Measurements from ENCODE around the gene ATF6. TPM values are rescaled to one million over a fixed set of nuclear protein-coding genes. Genes with fewer than 3 reads are reported as not detected.

ATF6 gene
- total and polyA plus RNA-seq, 2 donors (not counting 3 experiments of a cell fraction or from before 2014, with no cell fraction given), result 24.9 to 40.3 TPM

DNA sequence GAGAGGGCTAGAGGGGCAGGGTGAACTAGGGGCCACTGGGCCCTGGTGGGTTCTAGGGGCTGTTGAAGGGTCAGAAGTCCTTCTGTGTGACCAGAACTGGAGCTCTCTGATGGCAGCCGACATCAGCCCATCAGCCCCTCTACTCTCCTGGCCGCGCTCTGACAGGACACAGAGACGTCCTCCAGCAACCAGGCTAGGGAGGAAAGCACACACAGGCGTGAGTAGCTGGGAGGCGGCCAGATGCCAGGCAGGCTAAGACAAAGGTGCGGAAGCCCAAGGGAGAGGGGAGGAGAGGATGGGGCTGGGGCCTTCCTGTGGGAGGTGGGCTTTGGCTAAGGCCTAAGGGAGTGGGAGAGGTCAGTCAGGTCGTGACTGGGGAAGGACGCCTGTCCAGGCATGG, 206.7 kb downstream of the ATF6 start:
- intact Hi-C loops (cut with micrococcal nuclease), result no loop called here
- POLR2A ChIA-PET, result no interaction called here

More for the DNA sequence above, 206.7 kb downstream of the ATF6 start:
- Histone ChIP-seq H3K4me1 (ENCODE audit: control insufficient read depth, extremely low read depth, insufficient read depth, low read length) (no peaks in the 10 kb centered on the region), H3K9me1 (replicated peaks; ENCODE audit: control insufficient read depth, extremely low read depth, insufficient read depth, low read length) (no peaks in the 10 kb centered on the region), H3K27me3 (ENCODE audit: control insufficient read depth in 2 of 2, insufficient read depth in 2 of 2, low read length in 2 of 2) (peaks cover 4 to 6% of the 10 kb centered on the region in 2 experiments), H3K27ac (ENCODE audit: insufficient read depth, low read depth, low read length) (no peak overlapping the region), H2AFZ (ENCODE audit: low read depth, low read length) (no peak overlapping the region), H3K4me2 (ENCODE audit: insufficient read depth, low read length) (no peak overlapping the region), H3K4me3 (replicated peaks in 1 of 3; ENCODE audit: insufficient read depth in 1 of 3, low read depth in 1 of 3, low read length in 3 of 3) (no peak overlapping the region), H3K9me3 (replicated peaks; ENCODE audit: control insufficient read depth, insufficient read depth, low read length) (no peaks in the 10 kb centered on the region), H4K20me1 (replicated peaks; ENCODE audit: control insufficient read depth, extremely low read depth, insufficient read depth, low read length) (no peaks in the 10 kb centered on the region), H3K36me3 (ENCODE audit: control insufficient read depth in 2 of 2, extremely low read depth in 1 of 2, insufficient read depth in 2 of 2, low read length in 2 of 2) (no peaks in the 10 kb centered on the region), H3K79me2 (ENCODE audit: control insufficient read depth, insufficient read depth, low read length) (no peaks in the 10 kb centered on the region), H3K9ac (replicated peaks; ENCODE audit: extremely low read depth, insufficient read depth, low read length) (no peak overlapping the region)
- CTCF ChIA-PET, result interaction anchor here (1.2 to 1.3 kb wide), 3 partner anchors 11 to 64 kb away, joined by 3 to 4 read pairs (median 3); no protein-coding TSS in a partner anchor
- TF ChIP-seq JUN (IDR thresholded peaks at IDR 0.05; ENCODE audit: borderline replicate concordance, insufficient read depth, insufficient read length, low read depth) (no peak), POLR2AphosphoS5 (IDR thresholded peaks at IDR 0.05; ENCODE audit: insufficient read depth, low read depth, low read length) (no peak), EZH2 (IDR thresholded peaks at IDR 0.05; ENCODE audit: borderline replicate concordance, low read depth, low read length, severe bottlenecking) (no peak), GATA2 (IDR thresholded peaks at IDR 0.05; ENCODE audit: insufficient read depth, insufficient read length, low read depth, low read length) (no peak), POLR2A (IDR thresholded peaks at IDR 0.05; ENCODE audit: low read depth, low read length) (no peak), FOS (IDR thresholded peaks at IDR 0.05; ENCODE audit: borderline replicate concordance, insufficient read depth, low read length) (no peak), MYC (IDR thresholded peaks at IDR 0.05; ENCODE audit: low read depth, low read length) (no peak)
- TF ChIP-seq, protein P1, sequence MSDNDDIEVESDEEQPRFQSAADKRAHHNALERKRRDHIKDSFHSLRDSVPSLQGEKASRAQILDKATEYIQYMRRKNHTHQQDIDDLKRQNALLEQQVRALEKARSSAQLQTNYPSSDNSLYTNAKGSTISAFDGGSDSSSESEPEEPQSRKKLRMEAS (IDR thresholded peaks at IDR 0.05; ENCODE audit: insufficient read depth, insufficient read length), result no peak
- TF ChIP-seq, protein P2, sequence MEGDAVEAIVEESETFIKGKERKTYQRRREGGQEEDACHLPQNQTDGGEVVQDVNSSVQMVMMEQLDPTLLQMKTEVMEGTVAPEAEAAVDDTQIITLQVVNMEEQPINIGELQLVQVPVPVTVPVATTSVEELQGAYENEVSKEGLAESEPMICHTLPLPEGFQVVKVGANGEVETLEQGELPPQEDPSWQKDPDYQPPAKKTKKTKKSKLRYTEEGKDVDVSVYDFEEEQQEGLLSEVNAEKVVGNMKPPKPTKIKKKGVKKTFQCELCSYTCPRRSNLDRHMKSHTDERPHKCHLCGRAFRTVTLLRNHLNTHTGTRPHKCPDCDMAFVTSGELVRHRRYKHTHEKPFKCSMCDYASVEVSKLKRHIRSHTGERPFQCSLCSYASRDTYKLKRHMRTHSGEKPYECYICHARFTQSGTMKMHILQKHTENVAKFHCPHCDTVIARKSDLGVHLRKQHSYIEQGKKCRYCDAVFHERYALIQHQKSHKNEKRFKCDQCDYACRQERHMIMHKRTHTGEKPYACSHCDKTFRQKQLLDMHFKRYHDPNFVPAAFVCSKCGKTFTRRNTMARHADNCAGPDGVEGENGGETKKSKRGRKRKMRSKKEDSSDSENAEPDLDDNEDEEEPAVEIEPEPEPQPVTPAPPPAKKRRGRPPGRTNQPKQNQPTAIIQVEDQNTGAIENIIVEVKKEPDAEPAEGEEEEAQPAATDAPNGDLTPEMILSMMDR (IDR thresholded peaks at IDR 0.05; ENCODE audit: extremely low read depth in 1 of 2, insufficient read depth in 1 of 2, low read depth in 1 of 2, low read length in 2 of 2), result no peak
- dilution Hi-C loops (cut with MboI; ENCODE audit: extremely low pct_ligation_motif_present, low sequenced_read_pairs), result no loop called here
- no TSS peak for BruUV-seq (replicated peaks)
- no peak for FAIRE-seq
- DNase-seq (ENCODE audit: low read depth, low spot score), result no peak

Data from endothelial cell of umbilical vein (primary cell).